ENCODE results near the gene ASMTL.

ASMTL gene

DNA sequence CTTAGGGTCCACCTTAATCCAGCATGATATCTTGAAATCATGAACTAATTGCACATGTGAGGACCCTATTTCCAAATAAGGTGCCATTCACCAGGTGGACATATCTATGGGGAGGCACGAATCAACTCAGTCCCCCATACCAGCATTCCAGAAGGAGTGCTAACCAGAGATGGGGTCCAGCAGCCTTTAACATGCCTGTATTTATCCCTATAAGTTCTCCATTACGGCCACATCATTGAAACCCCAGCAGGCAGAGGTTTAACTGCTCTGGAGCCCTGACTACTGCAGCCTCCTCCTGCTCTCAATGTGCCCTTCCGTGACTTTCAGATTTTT, 3.2 kb upstream of the ASMTL start:
- peaks cover 9 to 29% of the 10 kb centered on the region in 2 experiments for H3K4me1 ChIP-seq (ENCODE audit: control insufficient read depth in 1 of 2, insufficient read depth in 1 of 2, low read depth in 1 of 2, low read length in 1 of 2)
- no peaks in the 10 kb centered on the region for H3K9me3 ChIP-seq
- no peaks in the 10 kb centered on the region for H3K36me3 ChIP-seq
- no peak overlapping the region for H3K27ac ChIP-seq
- TF ChIP-seq, protein P1, sequence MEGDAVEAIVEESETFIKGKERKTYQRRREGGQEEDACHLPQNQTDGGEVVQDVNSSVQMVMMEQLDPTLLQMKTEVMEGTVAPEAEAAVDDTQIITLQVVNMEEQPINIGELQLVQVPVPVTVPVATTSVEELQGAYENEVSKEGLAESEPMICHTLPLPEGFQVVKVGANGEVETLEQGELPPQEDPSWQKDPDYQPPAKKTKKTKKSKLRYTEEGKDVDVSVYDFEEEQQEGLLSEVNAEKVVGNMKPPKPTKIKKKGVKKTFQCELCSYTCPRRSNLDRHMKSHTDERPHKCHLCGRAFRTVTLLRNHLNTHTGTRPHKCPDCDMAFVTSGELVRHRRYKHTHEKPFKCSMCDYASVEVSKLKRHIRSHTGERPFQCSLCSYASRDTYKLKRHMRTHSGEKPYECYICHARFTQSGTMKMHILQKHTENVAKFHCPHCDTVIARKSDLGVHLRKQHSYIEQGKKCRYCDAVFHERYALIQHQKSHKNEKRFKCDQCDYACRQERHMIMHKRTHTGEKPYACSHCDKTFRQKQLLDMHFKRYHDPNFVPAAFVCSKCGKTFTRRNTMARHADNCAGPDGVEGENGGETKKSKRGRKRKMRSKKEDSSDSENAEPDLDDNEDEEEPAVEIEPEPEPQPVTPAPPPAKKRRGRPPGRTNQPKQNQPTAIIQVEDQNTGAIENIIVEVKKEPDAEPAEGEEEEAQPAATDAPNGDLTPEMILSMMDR (IDR thresholded peaks at IDR 0.05) = no peak
- H3K27me3 ChIP-seq = no peaks in the 10 kb centered on the region
- H3K4me3 ChIP-seq (ENCODE audit: low read depth in 1 of 2, low read length in 1 of 2) = no peak overlapping the region

DNA sequence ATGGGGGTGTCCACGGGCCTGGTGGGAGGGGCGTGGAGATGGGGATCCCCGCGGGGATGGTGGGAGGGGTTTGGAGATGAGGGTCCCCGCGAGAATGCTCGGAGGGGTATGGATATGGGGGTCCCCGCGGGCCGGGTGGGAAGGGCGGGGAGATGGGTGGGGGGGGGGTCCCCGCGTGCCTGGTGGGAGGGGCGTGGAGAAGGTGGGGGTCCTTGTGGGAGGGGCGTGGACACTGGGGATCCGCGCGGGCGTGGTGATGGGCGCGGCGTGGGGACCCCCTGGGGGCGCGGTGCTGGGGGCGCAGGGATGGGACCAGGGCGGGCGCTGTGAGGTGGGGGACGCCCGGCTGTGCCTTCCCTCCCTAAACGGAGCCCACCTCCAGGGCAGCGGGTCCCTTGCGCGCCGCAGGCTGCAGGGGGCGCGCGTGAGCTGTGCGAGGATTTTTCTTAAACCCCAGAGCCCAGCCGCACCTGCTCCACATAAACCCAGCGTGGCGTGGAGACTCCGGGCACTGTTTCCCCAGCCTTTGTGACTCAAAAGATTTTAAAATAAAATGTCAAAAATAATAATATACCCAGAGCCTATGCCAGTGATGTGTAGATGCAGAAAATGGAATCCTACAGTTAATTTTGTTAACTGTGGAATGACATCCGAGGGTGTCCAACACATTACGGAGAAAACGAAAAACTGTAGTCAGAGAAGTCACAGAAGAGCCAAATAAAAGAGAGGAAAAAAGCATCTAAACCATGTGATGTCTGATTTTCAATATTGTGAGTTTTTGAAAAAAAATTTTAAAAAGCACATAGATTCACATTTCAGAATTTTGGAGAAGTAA, 1.5 kb upstream of the ASMTL start:
- Histone ChIP-seq H3K4me1 (ENCODE audit: control insufficient read depth in 1 of 2, insufficient read depth in 1 of 2, low read depth in 1 of 2, low read length in 1 of 2) (peaks cover 9 to 30% of the 10 kb centered on the region in 2 experiments), H3K36me3 (no peaks in the 10 kb centered on the region), H3K9me3 (no peaks in the 10 kb centered on the region), H3K27ac (peak overlapping the region; percentile 94), H3K27me3 (no peaks in the 10 kb centered on the region), H3K4me3 (ENCODE audit: low read depth in 1 of 2, low read length in 1 of 2) (peak overlapping the region; percentile 60 to 94)
- TF ChIP-seq, protein P1 (IDR thresholded peaks at IDR 0.05) = peak; percentile 99

DNA sequence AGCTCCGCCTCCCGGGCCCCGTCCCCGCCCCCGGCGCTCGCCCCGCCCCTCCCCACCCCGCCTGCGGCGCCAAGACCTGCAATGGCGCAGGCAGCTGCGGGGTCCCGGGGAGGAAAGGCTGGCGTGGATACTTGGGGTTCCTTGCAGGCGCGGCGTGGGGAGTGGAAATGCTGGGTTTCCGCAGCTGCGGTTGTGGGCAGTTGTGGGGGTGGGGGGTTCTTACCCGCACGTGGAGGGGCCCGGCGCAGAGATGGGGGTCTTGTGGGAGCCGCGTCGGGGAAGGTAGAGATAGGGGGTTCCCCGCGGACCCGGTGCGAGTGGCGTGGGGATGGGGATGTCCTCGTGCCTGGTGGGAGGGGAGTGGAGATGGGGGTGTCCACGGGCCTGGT, 680 bp upstream of the ASMTL start:
- Histone ChIP-seq H3K27ac (peak overlapping the region; percentile 94), H3K4me1 (ENCODE audit: control insufficient read depth in 1 of 2, insufficient read depth in 1 of 2, low read depth in 1 of 2, low read length in 1 of 2) (peaks cover 9 to 30% of the 10 kb centered on the region in 2 experiments), H3K9me3 (peaks cover 3% of the 10 kb centered on the region), H3K27me3 (no peaks in the 10 kb centered on the region), H3K4me3 (ENCODE audit: low read depth in 1 of 2, low read length in 1 of 2) (peak overlapping the region; percentile 84 to 94), H3K36me3 (no peaks in the 10 kb centered on the region)
- TF ChIP-seq, protein P1 (IDR thresholded peaks at IDR 0.05) = no peak

DNA sequence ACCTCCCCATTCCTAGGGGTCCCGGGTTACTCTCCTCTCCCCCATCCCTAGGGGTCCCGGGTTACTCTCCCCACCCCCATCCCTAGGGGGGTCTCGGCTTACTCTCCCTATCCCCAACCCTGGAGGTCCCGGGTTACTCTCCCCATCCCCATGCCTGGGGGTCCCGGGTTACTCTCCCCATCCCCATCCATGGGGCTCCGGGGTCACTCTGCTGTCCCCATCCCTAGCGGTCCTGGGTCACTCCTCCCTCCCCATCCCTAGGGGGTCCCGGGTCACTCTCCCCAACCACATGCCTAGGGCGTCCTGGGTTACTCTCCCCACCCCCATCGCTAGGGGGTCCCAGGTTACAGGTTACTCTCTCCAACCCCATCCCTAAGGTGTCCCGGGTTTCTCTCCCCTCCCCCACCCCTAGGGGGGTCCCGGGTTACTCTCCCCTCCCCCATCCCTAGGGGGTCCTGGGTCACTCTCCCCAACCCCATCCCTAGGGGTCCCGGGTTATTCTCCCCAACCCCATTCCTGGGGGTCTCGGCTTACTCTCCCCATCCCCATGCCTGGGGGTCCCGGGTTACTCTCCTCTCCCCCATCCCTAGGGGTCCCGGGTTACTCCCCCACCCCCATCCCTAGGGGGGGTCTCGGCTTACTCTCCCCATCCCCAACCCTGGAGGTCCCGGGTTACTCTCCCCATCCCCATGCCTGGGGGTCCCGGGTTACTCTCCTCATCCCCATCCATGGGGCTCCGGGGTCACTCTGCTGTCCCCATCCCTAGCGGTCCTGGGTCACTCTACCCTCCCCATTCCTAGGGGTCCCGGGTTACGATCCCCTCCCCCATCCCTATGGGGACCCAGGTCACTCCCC, 821 bp downstream of the ASMTL start:
- Histone ChIP-seq H3K27ac (peak overlapping the region; percentile 94), H3K27me3 (no peaks in the 10 kb centered on the region), H3K4me1 (ENCODE audit: control insufficient read depth in 1 of 2, insufficient read depth in 1 of 2, low read depth in 1 of 2, low read length in 1 of 2) (peaks cover 9 to 30% of the 10 kb centered on the region in 2 experiments), H3K4me3 (ENCODE audit: low read depth in 1 of 2, low read length in 1 of 2) (peak overlapping the region; percentile 84 to 94), H3K36me3 (no peaks in the 10 kb centered on the region), H3K9me3 (peaks cover 3% of the 10 kb centered on the region)
- TF ChIP-seq, protein P1 (IDR thresholded peaks at IDR 0.05) = no peak

DNA sequence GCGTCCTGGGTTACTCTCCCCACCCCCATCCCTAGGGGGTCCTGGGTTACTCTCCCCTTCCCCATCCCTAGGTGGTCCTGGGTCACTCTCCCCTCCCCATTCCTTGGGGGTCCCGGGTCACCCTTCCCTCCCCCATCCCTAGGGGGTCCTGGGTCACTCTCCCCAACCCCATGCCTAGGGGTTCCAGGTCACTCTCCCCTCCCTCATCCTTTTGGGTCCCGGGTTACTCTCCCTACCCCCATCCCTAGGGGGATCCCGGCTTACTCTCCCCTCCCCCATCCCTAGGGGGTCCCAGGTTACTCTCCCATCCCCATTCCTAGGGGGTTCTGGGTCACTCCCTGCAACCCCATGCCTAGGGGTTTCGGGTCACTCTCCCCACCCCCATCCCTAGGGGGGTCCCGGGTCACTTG, 1.5 kb downstream of the ASMTL start:
- Histone ChIP-seq H3K27ac (no peak overlapping the region), H3K27me3 (no peaks in the 10 kb centered on the region), H3K36me3 (no peaks in the 10 kb centered on the region), H3K4me1 (ENCODE audit: control insufficient read depth in 1 of 2, insufficient read depth in 1 of 2, low read depth in 1 of 2, low read length in 1 of 2) (peaks cover 9 to 30% of the 10 kb centered on the region in 2 experiments), H3K9me3 (peaks cover 3% of the 10 kb centered on the region), H3K4me3 (ENCODE audit: low read depth in 1 of 2, low read length in 1 of 2) (no peak overlapping the region)
- TF ChIP-seq, protein P1 (IDR thresholded peaks at IDR 0.05) = no peak
